Osteoblast (primary cell): ENCODE results near the gene PANK4. TPM values are rescaled to one million over a fixed set of nuclear protein-coding genes. Genes with fewer than 3 reads are reported as not detected.

ENCODE experiments used
- DNase-seq: peaks from one replicate; pipeline ENCODE4 v3.0.0; 2011; ENCODE audit warnings: low spot score, mixed read lengths; ENCODE audit not compliant: insufficient read length; ENCODE audit errors: missing footprints
- H2AFZ ChIP-seq: 2 replicates; pipeline ENCODE4 v1.6.0; 2011; ENCODE audit warnings: mild to moderate bottlenecking, low read length
- H3K27ac ChIP-seq: 2 replicates; pipeline ENCODE4 v1.5.1; 2011; ENCODE audit warnings: mild to moderate bottlenecking, low read depth, low read length, moderate library complexity
- H3K27me3 ChIP-seq: 2 replicates; pipeline ENCODE4 v1.6.0; 2012; ENCODE audit warnings: mild to moderate bottlenecking, control low read depth, inconsistent platforms, low read length, moderate library complexity; ENCODE audit not compliant: insufficient read depth
- H3K36me3 ChIP-seq: 2 replicates; pipeline ENCODE4 v1.5.1; 2011; ENCODE audit warnings: mild to moderate bottlenecking, low read length, control low read depth, moderate library complexity; ENCODE audit not compliant: insufficient read depth
- H3K4me1 ChIP-seq: 2 replicates; pipeline ENCODE4 v1.5.1; 2011; ENCODE audit warnings: mild to moderate bottlenecking, low read length, control low read depth, moderate library complexity; ENCODE audit not compliant: insufficient read depth
- H3K4me2 ChIP-seq: 2 replicates; pipeline ENCODE4 v1.6.0; 2011; ENCODE audit warnings: mild to moderate bottlenecking, low read length; ENCODE audit not compliant: insufficient read depth
- H3K4me3 ChIP-seq: fragments of 200-600 bp; sonication (generic); 3 replicates; pipeline ENCODE4 v1.5.1; 2012; ENCODE audit warnings: mild to moderate bottlenecking, low read length, inconsistent platforms; ENCODE audit not compliant: insufficient read depth
- H3K79me2 ChIP-seq: 2 replicates; pipeline ENCODE4 v1.6.0; 2012; ENCODE audit warnings: mild to moderate bottlenecking, low read length, control low read depth, inconsistent platforms; ENCODE audit not compliant: insufficient read depth
- H3K9me3 ChIP-seq: 2 replicates; pipeline ENCODE4 v1.5.1; 2011; ENCODE audit warnings: low read depth, low read length, control low read depth
- H4K20me1 ChIP-seq: 2 replicates; pipeline ENCODE4 v1.6.0; 2012; ENCODE audit warnings: mild to moderate bottlenecking, low read length, control low read depth; ENCODE audit not compliant: insufficient read depth
- CTCF ChIP-seq: IDR thresholded peaks from 2 replicates; pipeline ENCODE4 v1.5.1; 2011; ENCODE audit warnings: mild to moderate bottlenecking, low read depth, low read length, moderate library complexity; ENCODE audit errors: extremely low read depth
- total RNA-seq: library from RNA; depleted of rRNA; stranded (reverse); fragments of >200 nt; gene quantifications from 2 replicates; pipeline ENCODE4 v1.2.3, GENCODE V29; 2012

The PANK4 gene
- total RNA-seq, 1 donor, result 15.2 TPM

DNA sequence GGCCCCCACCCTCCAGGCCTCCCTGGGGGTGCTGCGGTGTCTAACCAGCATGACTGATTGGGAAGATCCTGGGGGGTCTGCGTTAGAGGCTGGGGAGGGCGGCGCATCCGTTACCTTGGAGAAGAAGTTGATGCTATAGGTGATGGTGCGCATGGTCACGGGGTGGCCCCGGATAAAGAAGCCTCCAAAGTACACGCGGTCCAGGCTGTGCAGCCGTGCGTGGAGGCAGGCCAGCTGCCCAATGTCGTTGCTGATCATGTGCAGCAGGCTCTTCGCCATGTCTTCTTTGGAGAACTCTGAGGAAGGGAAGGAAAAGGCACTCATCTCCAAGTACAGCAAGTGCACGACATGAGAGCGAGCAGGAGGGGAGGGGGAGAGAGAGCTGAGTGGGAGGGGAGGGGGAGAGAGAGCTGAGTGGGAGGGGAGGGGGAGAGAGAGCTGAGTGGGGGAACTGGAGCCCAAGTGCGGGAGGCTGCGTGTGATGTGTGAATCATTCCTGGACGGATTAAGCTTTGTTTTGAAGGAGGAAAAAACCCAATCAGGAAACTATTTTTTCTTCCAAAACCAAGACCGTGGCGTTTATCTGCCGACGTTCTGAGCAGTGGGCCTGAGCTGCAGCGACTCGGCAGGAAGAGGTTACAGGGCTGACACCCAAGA is 7.2 kb downstream of the PANK4 start:
- TF ChIP-seq CTCF, result no peak
- Histone ChIP-seq H3K27ac (no peak overlapping the region), H3K27me3 (no peaks in the 10 kb centered on the region), H3K9me3 (no peaks in the 10 kb centered on the region), H3K79me2 (peaks cover 29% of the 10 kb centered on the region), H3K4me3 (no peak overlapping the region), H3K4me2 (no peak overlapping the region), H4K20me1 (peaks cover 32% of the 10 kb centered on the region), H3K4me1 (peaks cover under 1% of the 10 kb centered on the region), H3K36me3 (peaks cover 31% of the 10 kb centered on the region), H2AFZ (no peak overlapping the region)
- no peak for DNase-seq

DNA sequence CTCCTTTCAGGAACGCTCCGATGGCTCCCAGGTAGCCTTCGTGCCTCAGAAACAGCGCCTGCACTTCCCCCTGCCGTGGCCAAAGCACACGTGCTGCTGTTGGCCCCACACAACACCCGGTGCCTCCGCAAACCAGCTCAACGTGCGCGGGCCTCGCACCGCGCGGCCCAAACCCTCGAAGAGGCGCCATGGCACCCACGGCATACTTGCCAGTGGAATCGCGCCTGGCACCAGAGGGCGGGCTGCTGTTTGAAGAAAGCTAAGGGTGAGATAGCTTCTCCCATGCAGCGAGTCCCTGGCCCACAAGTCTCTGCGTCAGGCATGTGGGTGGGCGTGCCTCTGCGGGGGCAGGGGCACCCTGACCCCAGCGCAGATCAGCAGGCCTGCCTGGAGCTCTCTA is 7.9 kb downstream of the PANK4 start:
- Histone ChIP-seq H3K4me2 (no peak overlapping the region), H3K27me3 (no peaks in the 10 kb centered on the region), H3K4me1 (no peaks in the 10 kb centered on the region), H3K27ac (no peak overlapping the region), H3K79me2 (peaks cover 23% of the 10 kb centered on the region), H3K36me3 (peaks cover 32% of the 10 kb centered on the region), H3K4me3 (no peak overlapping the region), H4K20me1 (peaks cover 26% of the 10 kb centered on the region), H2AFZ (no peak overlapping the region), H3K9me3 (no peaks in the 10 kb centered on the region)
- TF ChIP-seq CTCF, result no peak
- DNase-seq, result no peak

DNA sequence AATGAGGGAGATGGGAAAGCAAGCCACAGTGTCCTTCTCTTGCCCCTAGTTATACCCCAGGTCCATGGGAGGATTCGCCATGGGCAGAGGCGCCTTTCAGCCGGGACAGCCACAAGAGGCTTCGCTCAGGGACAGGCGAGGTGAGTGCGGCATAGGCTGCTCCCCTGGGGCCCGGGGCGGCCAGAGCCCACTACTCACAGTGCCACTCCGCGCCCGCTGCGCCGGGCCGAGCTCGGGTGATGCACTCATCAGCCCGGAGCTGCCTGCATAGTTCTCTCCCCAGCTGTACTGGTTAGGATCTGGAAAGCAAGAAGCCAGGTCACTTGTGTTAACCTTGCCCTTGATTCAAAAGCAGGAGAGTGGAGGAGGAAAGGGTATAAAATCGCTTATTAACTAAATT is 8.4 kb downstream of the PANK4 start:
- H3K36me3 ChIP-seq, result peaks cover 38% of the 10 kb centered on the region
- H3K4me2 ChIP-seq, result no peak overlapping the region
- H4K20me1 ChIP-seq, result peaks cover 21% of the 10 kb centered on the region
- H2AFZ ChIP-seq, result no peak overlapping the region
- H3K27ac ChIP-seq, result no peak overlapping the region
- peaks cover 17% of the 10 kb centered on the region for H3K79me2 ChIP-seq
- no peaks in the 10 kb centered on the region for H3K9me3 ChIP-seq
- TF ChIP-seq CTCF, result no peak
- H3K27me3 ChIP-seq, result no peaks in the 10 kb centered on the region
- no peak for DNase-seq
- no peaks in the 10 kb centered on the region for H3K4me1 ChIP-seq
- no peak overlapping the region for H3K4me3 ChIP-seq

DNA sequence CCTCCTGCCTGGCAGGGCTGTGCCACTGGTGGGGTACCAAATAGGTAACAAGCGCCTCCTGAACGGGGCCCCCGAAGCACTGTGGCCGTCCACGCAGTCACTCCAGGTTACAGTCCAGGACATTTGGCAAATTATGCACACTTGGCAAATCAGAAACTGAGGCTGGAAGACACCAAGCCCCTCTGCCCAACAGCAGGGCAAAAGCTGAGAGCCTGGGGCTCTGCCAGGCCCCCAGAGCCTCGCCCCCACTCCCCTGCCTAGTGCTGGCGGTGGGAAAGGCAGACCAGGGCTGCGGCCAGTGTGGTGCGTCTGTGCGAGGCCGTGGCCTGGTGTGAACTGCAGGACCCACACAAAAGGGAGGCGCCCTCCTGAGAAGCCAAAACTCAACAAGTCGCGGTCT is 9.4 kb downstream of the PANK4 start:
- TF ChIP-seq CTCF, result no peak
- Histone ChIP-seq H3K79me2 (peaks cover 7% of the 10 kb centered on the region), H3K4me2 (no peak overlapping the region), H3K4me1 (no peaks in the 10 kb centered on the region), H3K9me3 (no peaks in the 10 kb centered on the region), H3K4me3 (no peak overlapping the region), H3K27ac (no peak overlapping the region), H2AFZ (no peak overlapping the region), H3K36me3 (peaks cover 43% of the 10 kb centered on the region), H4K20me1 (peaks cover 15% of the 10 kb centered on the region), H3K27me3 (no peaks in the 10 kb centered on the region)
- no peak for DNase-seq
